OCI-LY1 (cell line): ENCODE data around the gene MTAP.

Experiments used
- CTCF ChIP-seq: fragments of 200-600 bp; sonication (generic), shearing (Covaris generic); IDR thresholded peaks from 2 replicates; pipeline ENCODE4 v1.5.1; 2017; ENCODE audit warnings: mild to moderate bottlenecking, antibody characterized with exemption, low read length, moderate library complexity, mixed read lengths
- EZH2 ChIP-seq: fragments of 200-600 bp; sonication (generic), shearing (Covaris generic); IDR thresholded peaks from 2 replicates; pipeline ENCODE4 v1.8.0; 2017; ENCODE audit warnings: borderline replicate concordance, mixed run types, mild to moderate bottlenecking, antibody characterized with exemption, low read length, moderate library complexity, mixed read lengths

- TF ChIP-seq EZH2 (no peak), CTCF (no peak)
Measured at GRCh38 chr9:21923694-21924093, 121.3 kb downstream of the MTAP start.
